ES-I3 (cell line): ENCODE data around the gene MISP3.

ENCODE experiments used
- H3K36me3 ChIP-seq: 2 replicates; pipeline ENCODE4 v1.6.1; 2013; ENCODE audit warnings: mild to moderate bottlenecking, low read length, control low read depth, moderate library complexity; ENCODE audit not compliant: insufficient read depth
- H3K4me1 ChIP-seq: 2 replicates; pipeline ENCODE4 v1.6.1; 2013; ENCODE audit warnings: mild to moderate bottlenecking, control low read depth, low read length; ENCODE audit not compliant: insufficient read depth
- H3K9ac ChIP-seq: 2 replicates; pipeline ENCODE4 v1.6.1; 2013; ENCODE audit warnings: low read depth, mild to moderate bottlenecking, low read length, moderate library complexity
- H3K9me3 ChIP-seq: 2 replicates; pipeline ENCODE4 v1.6.1; 2013; ENCODE audit warnings: mild to moderate bottlenecking, low read length, moderate library complexity; ENCODE audit not compliant: control insufficient read depth, insufficient read depth

The MISP3 gene

GRCh38 chr19:14059093-14059480 lies 13.5 kb upstream of the MISP3 start:
- H3K9ac ChIP-seq: peak overlapping the region; percentile 48; the same call in 1 of the 2 replicates
- no peaks in the 10 kb centered on the region for H3K9me3 ChIP-seq
- H3K4me1 ChIP-seq: peaks cover 7% of the 10 kb centered on the region; the same call in 1 of the 2 replicates
- no peaks in the 10 kb centered on the region for H3K36me3 ChIP-seq

- no peak overlapping the region for H3K9ac ChIP-seq
- no peaks in the 10 kb centered on the region for H3K9me3 ChIP-seq
- H3K36me3 ChIP-seq: no peaks in the 10 kb centered on the region
- H3K4me1 ChIP-seq: peaks cover 7% of the 10 kb centered on the region; the same call in 1 of the 2 replicates
Observed at GRCh38 chr19:14059652-14060155, 12.9 kb upstream of the MISP3 start.

- H3K9ac ChIP-seq: no peak overlapping the region
- peaks cover 7% of the 10 kb centered on the region; the same call in 1 of the 2 replicates for H3K4me1 ChIP-seq
- no peaks in the 10 kb centered on the region for H3K36me3 ChIP-seq
- H3K9me3 ChIP-seq: no peaks in the 10 kb centered on the region
Observed at GRCh38 chr19:14061081-14061749, 11.4 kb upstream of the MISP3 start.

- Histone ChIP-seq H3K36me3 (no peaks in the 10 kb centered on the region), H3K4me1 (peaks cover 7% of the 10 kb centered on the region; the same call in 1 of the 2 replicates), H3K9ac (no peak within 1 kb of the TSS), H3K9me3 (no peaks in the 10 kb centered on the region)
Observed at GRCh38 chr19:14061751-14062557, 10.6 kb upstream of the MISP3 start, which contains the start of gene PALM3. Gene PALM3, minus strand, starts transcription at chr19:14062076. Its CDS starts 96 bp downstream, at chr19:14061980.

GRCh38 chr19:14062558-14062855 lies 10.1 kb upstream of the MISP3 start:
- Histone ChIP-seq H3K9ac (no peak overlapping the region), H3K36me3 (no peaks in the 10 kb centered on the region), H3K9me3 (no peaks in the 10 kb centered on the region), H3K4me1 (peaks cover 7% of the 10 kb centered on the region; the same call in 1 of the 2 replicates)

- no peaks in the 10 kb centered on the region for H3K9me3 ChIP-seq
- peaks cover 6% of the 10 kb centered on the region; the same call in 1 of the 2 replicates for H3K4me1 ChIP-seq
- H3K9ac ChIP-seq: no peak overlapping the region
- H3K36me3 ChIP-seq: no peaks in the 10 kb centered on the region
Observed at GRCh38 chr19:14063105-14063504, 9.5 kb upstream of the MISP3 start.

GRCh38 chr19:14066134-14066533 lies 6.5 kb upstream of the MISP3 start:
- Histone ChIP-seq H3K9ac (no peak overlapping the region), H3K36me3 (no peaks in the 10 kb centered on the region), H3K9me3 (no peaks in the 10 kb centered on the region), H3K4me1 (no peaks in the 10 kb centered on the region; the same call in 1 of the 2 replicates)

GRCh38 chr19:14070268-14071050 lies 2.1 kb upstream of the MISP3 start:
- H3K9me3 ChIP-seq: no peaks in the 10 kb centered on the region
- no peak overlapping the region for H3K9ac ChIP-seq
- no peaks in the 10 kb centered on the region; the same call in 1 of the 2 replicates for H3K4me1 ChIP-seq
- no peaks in the 10 kb centered on the region for H3K36me3 ChIP-seq

GRCh38 chr19:14073261-14073924 lies 807 bp downstream of the MISP3 start:
- H3K4me1 ChIP-seq: no peaks in the 10 kb centered on the region; the same call in 1 of the 2 replicates
- no peaks in the 10 kb centered on the region for H3K9me3 ChIP-seq
- H3K9ac ChIP-seq: peak overlapping the region; percentile 74; the same call in 1 of the 2 replicates
- no peaks in the 10 kb centered on the region for H3K36me3 ChIP-seq

- H3K9ac ChIP-seq: peak overlapping the region; percentile 74
- no peaks in the 10 kb centered on the region; the same call in 1 of the 2 replicates for H3K4me1 ChIP-seq
- no peaks in the 10 kb centered on the region for H3K36me3 ChIP-seq
- no peaks in the 10 kb centered on the region for H3K9me3 ChIP-seq
Observed at GRCh38 chr19:14073925-14074838, 1.6 kb downstream of the MISP3 start.

GRCh38 chr19:14078411-14078810 lies 5.8 kb downstream of the MISP3 start:
- H3K36me3 ChIP-seq: no peaks in the 10 kb centered on the region
- no peaks in the 10 kb centered on the region for H3K4me1 ChIP-seq
- no peaks in the 10 kb centered on the region for H3K9me3 ChIP-seq
- H3K9ac ChIP-seq: no peak overlapping the region

- H3K4me1 ChIP-seq: no peaks in the 10 kb centered on the region
- no peaks in the 10 kb centered on the region for H3K9me3 ChIP-seq
- H3K36me3 ChIP-seq: no peaks in the 10 kb centered on the region
- peak overlapping the region; percentile 93 for H3K9ac ChIP-seq
Observed at GRCh38 chr19:14080887-14081796, 8.6 kb downstream of the MISP3 start.
